Mucosa of gallbladder (tissue), 1 donor: ENCODE measurements around the gene ISG15. TPM values are rescaled to one million over a fixed set of nuclear protein-coding genes. Genes with fewer than 3 reads are reported as not detected.

ENCODE experiments used
- DNase-seq: peaks from one replicate; pipeline ENCODE4 v3.0.0-alpha.2; 2020; ENCODE audit warnings: low spot score
- total RNA-seq: library from RNA; stranded (reverse); gene quantifications from one replicate; pipeline ENCODE4 v1.2.1, GENCODE V29; 2021
- donor health status: DM: no; HTN: no; CAD: no.

ISG15 gene
- total RNA-seq, 1 donor from 2014 or later, result 41.5 TPM

DNA sequence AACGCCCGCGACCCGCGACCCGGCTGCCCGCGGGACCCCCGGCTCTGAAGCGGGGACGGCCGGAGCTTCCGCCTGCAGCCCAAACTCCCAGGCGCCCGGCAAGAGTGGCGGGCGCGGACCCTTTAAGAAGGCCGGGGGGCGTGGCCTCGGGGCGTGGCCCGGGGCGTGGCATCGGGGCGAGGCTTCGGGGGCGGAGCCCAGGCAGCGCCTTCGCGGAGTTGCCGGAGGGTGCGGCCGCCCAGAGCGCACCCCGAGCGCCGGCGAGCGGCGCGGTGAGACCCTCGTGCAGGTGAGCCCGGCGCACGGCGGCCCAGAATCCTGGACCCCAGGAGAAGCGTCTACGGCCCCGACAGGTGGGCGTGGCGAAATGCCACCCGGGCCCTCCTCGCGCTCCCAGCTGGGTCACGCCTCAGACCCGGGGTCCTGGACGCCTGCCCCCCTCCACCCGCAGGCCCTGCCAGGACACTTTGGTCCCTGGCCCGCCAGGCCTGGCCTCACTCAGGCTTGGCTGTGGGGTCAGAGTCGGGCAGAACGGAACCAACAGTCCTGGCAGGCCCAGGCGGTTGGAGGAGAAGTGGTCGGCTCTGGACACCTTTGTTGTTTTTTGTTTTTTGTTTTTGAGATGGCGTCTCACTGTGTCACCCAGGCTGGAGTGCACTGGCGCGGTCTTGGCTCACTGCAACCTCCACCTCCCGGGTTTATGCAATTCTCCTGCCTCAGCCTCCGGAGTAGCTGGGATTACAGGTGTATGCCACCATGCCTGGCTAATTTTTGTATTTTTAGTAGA, 46.4 kb downstream of the ISG15 start:
- DNase-seq, result peak; percentile 88

GRCh38 chr1:1060281-1061000, 47.1 kb downstream of the ISG15 start:
- DNase-seq, result no peak

GRCh38 chr1:1061682-1062345, 48.5 kb downstream of the ISG15 start:
- DNase-seq, result no peak

DNA sequence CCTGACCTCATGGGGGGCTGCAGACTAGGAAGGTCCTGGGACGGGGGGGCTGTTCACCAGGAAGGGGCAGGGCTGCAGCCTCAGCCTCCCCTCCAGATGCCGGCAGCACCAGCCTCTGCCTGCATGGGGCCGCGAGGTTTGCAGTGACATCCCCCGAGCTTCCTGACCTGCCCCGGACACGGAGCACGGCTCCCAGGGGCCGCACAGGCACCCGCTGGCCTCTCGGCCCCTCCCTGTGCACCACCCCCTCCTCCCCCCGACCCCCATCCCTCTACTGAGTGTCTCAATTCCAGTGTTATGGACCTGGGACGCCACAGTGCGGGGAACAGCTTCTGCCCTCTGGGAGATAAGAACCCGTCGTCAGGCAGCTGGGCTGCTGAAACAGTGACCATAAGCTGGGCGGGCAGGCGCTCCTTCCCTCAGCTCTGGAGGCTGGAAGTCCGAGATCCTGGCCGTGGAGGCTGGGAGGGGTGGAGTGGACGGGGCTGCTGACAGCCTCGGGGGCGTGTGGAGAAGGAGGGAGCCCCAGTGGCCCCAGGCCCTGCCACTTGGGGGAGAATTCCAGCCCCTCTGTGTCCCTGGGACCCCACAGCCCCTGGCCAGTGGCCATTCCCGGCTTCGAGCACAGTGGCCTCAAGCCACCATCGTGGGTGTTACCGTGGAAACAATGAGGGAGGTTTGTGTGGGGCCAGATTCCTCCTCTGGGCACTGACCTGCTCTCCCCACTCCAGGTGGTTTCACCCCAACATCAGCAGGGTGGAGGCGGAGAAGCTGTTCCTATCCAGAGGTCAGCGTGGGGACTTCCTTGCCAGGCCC, 49.3 kb downstream of the ISG15 start:
- no peak for DNase-seq

- no peak for DNase-seq
Measured at GRCh38 chr1:1063261-1063944, 50.1 kb downstream of the ISG15 start.

Other genes starting within 250 kb of the ISG15 start
- gene SAMD11, start 89.6 kb upstream of the ISG15 start, total RNA-seq, result 15.0 TPM
- gene NOC2L, start 54.2 kb upstream of the ISG15 start, total RNA-seq, result 54.1 TPM
- gene KLHL17, start 52.9 kb upstream of the ISG15 start, total RNA-seq, result 22.5 TPM
- 1.8 TPM for gene PLEKHN1, start 47.0 kb upstream of the ISG15 start, total RNA-seq
- gene PERM1, start 31.4 kb upstream of the ISG15 start, total RNA-seq, result 0.35 TPM
- 25.6 TPM for gene HES4, start 13.4 kb upstream of the ISG15 start, total RNA-seq
- 311 TPM for gene AGRN, start 6.6 kb downstream of the ISG15 start, total RNA-seq
- gene RNF223, start 60.8 kb downstream of the ISG15 start, total RNA-seq, result 1.0 TPM
- gene C1orf159, start 102.6 kb downstream of the ISG15 start, total RNA-seq, result 18.6 TPM
- gene TTLL10, start 160.4 kb downstream of the ISG15 start, total RNA-seq, result 0.78 TPM
- gene TNFRSF18, start 193.1 kb downstream of the ISG15 start, total RNA-seq, result 1.1 TPM
- gene TNFRSF4, start 200.7 kb downstream of the ISG15 start, total RNA-seq, result 2.6 TPM
- gene SDF4, start 218.5 kb downstream of the ISG15 start, total RNA-seq, result 190 TPM
- gene B3GALT6, start 218.7 kb downstream of the ISG15 start, total RNA-seq, result 16.1 TPM
- 4.9 TPM for gene C1QTNF12, start 233.2 kb downstream of the ISG15 start, total RNA-seq